GM23338 (cell line): ENCODE data around the gene ACSBG1. TPM values are rescaled to one million over a fixed set of nuclear protein-coding genes. Genes with fewer than 3 reads are reported as not detected.

Experiments
- ATAC-seq: fragments of 200-7000 bp; cut with Tn5 transposase; 3 replicates; pipeline ENCODE4 v1.9.1; 2020
- DNase-seq: peaks from one replicate; pipeline ENCODE4 v3.0.0-alpha.2; 2015; ENCODE audit warnings: low spot score
- H2AFZ ChIP-seq: fragments of 200-600 bp; sonication (generic); 2 replicates; pipeline ENCODE4 v1.8.0; 2016; ENCODE audit warnings: antibody characterized with exemption, mild to moderate bottlenecking, moderate library complexity
- H3F3A ChIP-seq: fragments of 200-600 bp; sonication (generic); replicated peaks from 2 replicates; pipeline ENCODE4 v1.8.0; 2017; ENCODE audit warnings: antibody characterized with exemption, mixed run types, low read depth
- H3K27ac ChIP-seq: fragments of 200-600 bp; sonication (generic); 2 replicates; pipeline ENCODE4 v1.6.1; 2016; ENCODE audit warnings: low read depth
- H3K27me3 ChIP-seq: fragments of 200-600 bp; sonication (generic); 2 replicates; pipeline ENCODE4 v1.8.0; 2016; ENCODE audit warnings: mild to moderate bottlenecking, mixed run types, moderate library complexity; ENCODE audit not compliant: insufficient read depth
- H3K36me3 ChIP-seq: fragments of 200-600 bp; sonication (generic); 2 replicates; pipeline ENCODE4 v1.8.0; 2016; ENCODE audit warnings: mild to moderate bottlenecking; ENCODE audit not compliant: insufficient read depth
- H3K4me1 ChIP-seq: fragments of 200-600 bp; sonication (generic); 2 replicates; pipeline ENCODE4 v1.8.0; 2016; ENCODE audit warnings: mild to moderate bottlenecking, moderate library complexity; ENCODE audit not compliant: insufficient read depth
- H3K4me2 ChIP-seq: fragments of 200-600 bp; sonication (generic); 2 replicates; pipeline ENCODE4 v1.7.1; 2017; ENCODE audit warnings: mixed run types
- H3K4me3 ChIP-seq: fragments of 200-600 bp; sonication (generic); 2 replicates; pipeline ENCODE4 v1.6.1; 2016; ENCODE audit warnings: mixed run types
- H3K79me2 ChIP-seq: fragments of 200-600 bp; sonication (generic); replicated peaks from 2 replicates; pipeline ENCODE4 v1.8.0; 2017; ENCODE audit warnings: mild to moderate bottlenecking; ENCODE audit not compliant: insufficient read depth
- H3K9me2 ChIP-seq: fragments of 200-600 bp; sonication (generic); 2 replicates; pipeline ENCODE4 v1.8.0; 2017; ENCODE audit not compliant: insufficient read depth
- H4K20me1 ChIP-seq: fragments of 200-600 bp; sonication (generic); replicated peaks from 2 replicates; pipeline ENCODE4 v1.8.0; 2017; ENCODE audit warnings: mild to moderate bottlenecking; ENCODE audit not compliant: insufficient read depth
- H3K27ac Mint-ChIP-seq: 2 replicates; pipeline ENCODE4 v1.8.0; 2020; ENCODE audit warnings: inconsistent platforms, mild to moderate bottlenecking, moderate library complexity, mixed read lengths
- H3K27me3 Mint-ChIP-seq: 3 replicates; pipeline ENCODE4 v1.8.0; 2022; ENCODE audit warnings: low read depth, mild to moderate bottlenecking, moderate library complexity, mixed read lengths, inconsistent platforms; ENCODE audit not compliant: insufficient read depth, poor library complexity
- H3K36me3 Mint-ChIP-seq: 3 replicates; pipeline ENCODE4 v1.8.0; 2021; ENCODE audit warnings: low read depth, mild to moderate bottlenecking, inconsistent platforms, moderate library complexity, mixed read lengths
- H3K4me1 Mint-ChIP-seq: 3 replicates; pipeline ENCODE4 v1.8.0; 2020; ENCODE audit warnings: mild to moderate bottlenecking, inconsistent platforms, mixed read lengths
- H3K4me3 Mint-ChIP-seq: 3 replicates; pipeline ENCODE4 v1.8.0; 2021; ENCODE audit warnings: moderate library complexity, mild to moderate bottlenecking, inconsistent platforms, mixed read lengths
- H3K9me3 Mint-ChIP-seq: 3 replicates; pipeline ENCODE4 v1.8.0; 2020; ENCODE audit warnings: moderate library complexity, mild to moderate bottlenecking, inconsistent platforms, mixed read lengths
- CREB1 ChIP-seq: fragments of 250-450 bp; sonication (Bioruptor Pico); IDR thresholded peaks from 2 replicates; pipeline ENCODE4 v1.5.0; 2020; ENCODE audit warnings: low read depth, mild to moderate bottlenecking, moderate library complexity
- ETS1 ChIP-seq: IDR thresholded peaks from 2 replicates; pipeline ENCODE4 v1.6.1; 2016; ENCODE audit warnings: antibody characterized with exemption
- EZH2 ChIP-seq: fragments of 200-600 bp; sonication (generic); IDR thresholded peaks from one replicate; pipeline ENCODE4 v1.8.0; 2017; ENCODE audit warnings: antibody characterized with exemption, mild to moderate bottlenecking, low read depth; ENCODE audit not compliant: unreplicated experiment
- EZH2phosphoT487 ChIP-seq: fragments of 200-600 bp; sonication (generic); IDR thresholded peaks from one replicate; pipeline ENCODE4 v1.8.1; 2018; ENCODE audit warnings: antibody characterized with exemption; ENCODE audit not compliant: unreplicated experiment
- JUNB ChIP-seq: IDR thresholded peaks from one replicate; pipeline ENCODE4 v1.6.1; 2016; ENCODE audit warnings: antibody characterized with exemption; ENCODE audit not compliant: unreplicated experiment
- NANOG ChIP-seq: IDR thresholded peaks from 2 replicates; pipeline ENCODE4 v1.6.1; 2016; ENCODE audit warnings: antibody characterized with exemption, borderline replicate concordance
- REST ChIP-seq: IDR thresholded peaks from one replicate; pipeline ENCODE4 v1.6.1; 2018; ENCODE audit warnings: antibody characterized with exemption; ENCODE audit not compliant: unreplicated experiment
- STAT1 ChIP-seq: IDR thresholded peaks from one replicate; pipeline ENCODE4 v1.6.1; 2016; ENCODE audit warnings: antibody characterized with exemption; ENCODE audit not compliant: unreplicated experiment
- ZNF114 ChIP-seq: fragments of 250-450 bp; sonication (Bioruptor Pico); IDR thresholded peaks from 2 replicates; pipeline ENCODE4 v1.5.0; 2020; ENCODE audit warnings: mild to moderate bottlenecking, moderate library complexity
- ZNF331 ChIP-seq: fragments of 250-450 bp; sonication (Bioruptor Pico); IDR thresholded peaks from 2 replicates; pipeline ENCODE4 v1.5.0; 2020; ENCODE audit warnings: low read depth, mild to moderate bottlenecking, moderate library complexity
- ZNF462 ChIP-seq: fragments of 250-450 bp; sonication (Bioruptor Pico); IDR thresholded peaks from 2 replicates; pipeline ENCODE4 v1.5.0; 2020; ENCODE audit warnings: mild to moderate bottlenecking, moderate library complexity
- polyA plus RNA-seq: library from polyadenylated mRNA; unstranded; fragments of >200 nt; fragmentation: Nextera tagmentation; extraction: Ambion mirVana; gene quantifications from 2 replicates; pipeline ENCODE4 v1.2.1, GENCODE V29; 2016
- total RNA-seq: library from RNA; depleted of rRNA; stranded (reverse); fragments of >200 nt; shearing (Covaris generic); gene quantifications from 2 replicates; pipeline ENCODE4 v1.2.3, GENCODE V29; 2014

Gene ACSBG1
- total and polyA plus RNA-seq, 2 experiments from 2014 or later: 1.9 to 10.0 TPM

GRCh38 chr15:78212546-78213424, 21.6 kb downstream of the ACSBG1 start (continued):
- no peak for TF ChIP-seq ZNF462 (CRISPR knock-in tag)
- no peak for TF ChIP-seq EZH2
- no peak for TF ChIP-seq NANOG
- TF ChIP-seq STAT1: no peak

- H3K27ac Mint-ChIP-seq: no peak overlapping the region
- H3K79me2 ChIP-seq: no peaks in the 10 kb centered on the region
- ATAC-seq (no peak), DNase-seq (no peak)
- H3K4me1 Mint-ChIP-seq: peaks cover 6% of the 10 kb centered on the region
- no peaks in the 10 kb centered on the region for H4K20me1 ChIP-seq
- H3K27ac ChIP-seq: no peak overlapping the region
- H2AFZ ChIP-seq: no peak overlapping the region
- no peaks in the 10 kb centered on the region for H3F3A ChIP-seq
- no peaks in the 10 kb centered on the region for H3K9me3 Mint-ChIP-seq
- H3K27me3 ChIP-seq: no peaks in the 10 kb centered on the region
- H3K4me2 ChIP-seq: no peak overlapping the region
- H3K36me3 Mint-ChIP-seq: no peaks in the 10 kb centered on the region
- H3K9me2 ChIP-seq: no peaks in the 10 kb centered on the region
- no peak overlapping the region for H3K4me3 Mint-ChIP-seq
- H3K27me3 Mint-ChIP-seq: peaks cover 17% of the 10 kb centered on the region
- H3K4me3 ChIP-seq: no peak overlapping the region
- H3K4me1 ChIP-seq: 0 out of 2 replicates have a peak, but pooled peaks cover 6% of the 10 kb centered on the region
- TF ChIP-seq EZH2: no peak
- TF ChIP-seq REST: no peak
- TF ChIP-seq EZH2phosphoT487: no peak
- TF ChIP-seq STAT1: no peak
- no peak for TF ChIP-seq ZNF114
- no peak for TF ChIP-seq ZNF331 (CRISPR knock-in tag)
- TF ChIP-seq JUNB: no peak
- no peak for TF ChIP-seq CREB1
- no peak for TF ChIP-seq ETS1
- H3K36me3 ChIP-seq: no peaks in the 10 kb centered on the region; the same call in 1 of the 2 replicates
Observed at GRCh38 chr15:78212008-78212407, 22.4 kb downstream of the ACSBG1 start.
